ENCODE data around the gene RIN3.

Gene RIN3

DNA sequence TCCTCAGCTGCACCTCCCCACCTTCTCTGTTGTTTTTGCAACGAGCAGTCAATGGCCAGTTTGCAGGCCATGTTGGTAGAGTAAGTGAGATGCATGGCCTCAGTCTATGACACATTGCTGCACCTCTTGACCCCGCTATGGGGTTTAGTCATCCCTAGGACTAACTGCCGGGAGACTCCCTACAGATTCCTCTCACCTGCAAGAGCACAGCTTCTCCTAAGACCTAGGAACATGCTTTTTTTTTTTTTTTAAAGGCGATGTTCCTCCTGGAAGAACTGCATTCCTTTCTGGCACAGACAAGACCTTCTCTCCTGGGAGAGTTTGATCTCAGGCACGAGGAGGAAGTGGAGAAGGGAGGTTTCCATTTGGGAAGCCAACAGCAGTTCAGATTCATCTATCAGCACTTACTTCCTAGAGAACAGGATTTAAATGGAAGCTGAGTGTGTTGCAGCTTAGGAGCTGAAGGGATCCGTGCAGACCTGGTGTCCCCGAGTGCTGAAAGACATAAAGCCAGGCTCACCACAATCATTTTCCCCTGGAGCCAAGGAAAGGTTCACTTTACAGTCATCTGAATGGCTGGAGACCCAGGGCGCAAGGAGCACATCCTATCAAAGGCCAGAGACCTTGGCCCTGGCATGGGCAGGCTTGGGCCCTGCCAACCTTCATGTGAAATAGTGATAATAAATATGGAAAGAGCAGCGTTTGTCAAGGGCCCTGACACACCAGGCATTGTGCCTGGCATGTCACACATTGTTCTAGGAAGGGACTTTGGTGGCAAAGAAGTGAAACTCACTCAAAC lies 130.8 kb downstream of the RIN3 start:
- no CpG with 5 or more reads among the region's 9 CpGs for WGBS (ENCODE audit: extremely low coverage, insufficient coverage, low lambda C conversion rate)
- Histone ChIP-seq H2BK120ac (ENCODE audit: low read depth, low read length) (no peak overlapping the region), H3K4ac (ENCODE audit: low read depth, low read length) (no peak overlapping the region), H3K23ac (ENCODE audit: low read length) (no peak overlapping the region), H4K5ac (ENCODE audit: low read length) (no peak overlapping the region), H3K27me3 (ENCODE audit: insufficient read depth, low read length, poor library complexity) (no peaks in the 10 kb centered on the region), H3K56ac (ENCODE audit: low read length) (no peak overlapping the region), H2AK5ac (ENCODE audit: low read length) (no peak overlapping the region), H3K4me1 (ENCODE audit: control insufficient read depth, low read depth, low read length) (no peaks in the 10 kb centered on the region), H3K4me3 (ENCODE audit: low read length) (no peak overlapping the region), H3K36me3 (ENCODE audit: control insufficient read depth, insufficient read depth, low read length) (no peaks in the 10 kb centered on the region), H3K79me2 (ENCODE audit: control insufficient read depth, insufficient read depth, low read length) (no peaks in the 10 kb centered on the region), H4K8ac (ENCODE audit: low read depth, low read length) (no peak overlapping the region), H3K9ac (ENCODE audit: low read length) (no peak overlapping the region), H3K79me1 (ENCODE audit: low read length) (no peaks in the 10 kb centered on the region), H3K4me2 (ENCODE audit: low read length) (no peak overlapping the region), H2BK15ac (replicated peaks; ENCODE audit: low read depth) (no peak overlapping the region), H2BK5ac (ENCODE audit: low read length) (no peak overlapping the region), H3K18ac (ENCODE audit: low read length) (no peak overlapping the region), H3K27ac (ENCODE audit: low read depth, low read length) (no peak overlapping the region)
- DNase-seq, result no peak

GRCh38 chr14:92644970-92645515 lies 131.5 kb downstream of the RIN3 start:
- no peak overlapping the region for H3K56ac ChIP-seq (ENCODE audit: low read length)
- H3K79me2 ChIP-seq (ENCODE audit: control insufficient read depth, insufficient read depth, low read length), result no peaks in the 10 kb centered on the region
- no peak overlapping the region for H2BK5ac ChIP-seq (ENCODE audit: low read length)
- H4K8ac ChIP-seq (ENCODE audit: low read depth, low read length), result no peak overlapping the region
- no peaks in the 10 kb centered on the region for H3K79me1 ChIP-seq (ENCODE audit: low read length)
- no peaks in the 10 kb centered on the region for H3K4me1 ChIP-seq (ENCODE audit: control insufficient read depth, low read depth, low read length)
- no peak overlapping the region for H3K27ac ChIP-seq (ENCODE audit: low read depth, low read length)
- no peak overlapping the region for H2BK120ac ChIP-seq (ENCODE audit: low read depth, low read length)
- no peaks in the 10 kb centered on the region for H3K36me3 ChIP-seq (ENCODE audit: control insufficient read depth, insufficient read depth, low read length)
- H3K9ac ChIP-seq (ENCODE audit: low read length), result no peak overlapping the region
- no peak for DNase-seq
- H4K5ac ChIP-seq (ENCODE audit: low read length), result no peak overlapping the region
- no peaks in the 10 kb centered on the region for H3K27me3 ChIP-seq (ENCODE audit: insufficient read depth, low read length, poor library complexity)
- H3K4me3 ChIP-seq (ENCODE audit: low read length), result no peak overlapping the region
- no peak overlapping the region for H2AK5ac ChIP-seq (ENCODE audit: low read length)
- no peak overlapping the region for H3K23ac ChIP-seq (ENCODE audit: low read length)
- no peak overlapping the region for H3K4ac ChIP-seq (ENCODE audit: low read depth, low read length)
- H2BK15ac ChIP-seq (replicated peaks; ENCODE audit: low read depth), result no peak overlapping the region
- H3K18ac ChIP-seq (ENCODE audit: low read length), result no peak overlapping the region
- no CpG with 5 or more reads among the region's 9 CpGs for WGBS (ENCODE audit: extremely low coverage, insufficient coverage, low lambda C conversion rate)
- H3K4me2 ChIP-seq (ENCODE audit: low read length), result no peak overlapping the region

DNA sequence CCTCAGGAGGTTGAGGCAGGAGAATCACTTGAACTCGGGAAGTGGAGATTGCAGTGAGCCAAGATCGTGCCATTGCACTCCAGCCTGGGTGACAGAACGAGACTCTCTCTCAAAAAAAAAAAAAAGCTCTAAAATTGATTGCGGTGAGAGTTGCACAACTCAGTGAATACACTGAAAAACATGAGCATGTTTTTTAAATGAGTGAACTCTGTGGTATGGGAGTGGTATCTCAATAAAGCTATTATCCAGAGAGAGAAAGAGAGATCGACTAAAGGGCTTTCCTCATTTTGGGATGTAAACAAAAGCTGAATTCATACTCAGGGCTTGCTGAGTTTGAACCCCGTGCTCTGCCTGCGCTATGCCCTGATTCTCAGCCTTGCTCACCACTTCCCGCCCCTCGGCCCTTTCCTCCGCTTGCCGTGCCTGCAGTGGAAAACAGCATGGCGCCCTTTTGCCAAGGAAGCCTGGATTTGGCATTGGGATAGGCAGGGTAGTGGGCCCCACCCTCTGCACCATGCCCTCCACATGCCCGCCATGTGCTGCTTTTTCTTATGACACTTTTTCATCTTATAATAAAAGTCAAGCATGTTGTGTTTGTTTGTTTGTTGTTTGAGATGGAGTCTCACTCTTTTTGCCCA lies 132.4 kb downstream of the RIN3 start:
- H3K79me1 ChIP-seq (ENCODE audit: low read length), result no peaks in the 10 kb centered on the region

DNA sequence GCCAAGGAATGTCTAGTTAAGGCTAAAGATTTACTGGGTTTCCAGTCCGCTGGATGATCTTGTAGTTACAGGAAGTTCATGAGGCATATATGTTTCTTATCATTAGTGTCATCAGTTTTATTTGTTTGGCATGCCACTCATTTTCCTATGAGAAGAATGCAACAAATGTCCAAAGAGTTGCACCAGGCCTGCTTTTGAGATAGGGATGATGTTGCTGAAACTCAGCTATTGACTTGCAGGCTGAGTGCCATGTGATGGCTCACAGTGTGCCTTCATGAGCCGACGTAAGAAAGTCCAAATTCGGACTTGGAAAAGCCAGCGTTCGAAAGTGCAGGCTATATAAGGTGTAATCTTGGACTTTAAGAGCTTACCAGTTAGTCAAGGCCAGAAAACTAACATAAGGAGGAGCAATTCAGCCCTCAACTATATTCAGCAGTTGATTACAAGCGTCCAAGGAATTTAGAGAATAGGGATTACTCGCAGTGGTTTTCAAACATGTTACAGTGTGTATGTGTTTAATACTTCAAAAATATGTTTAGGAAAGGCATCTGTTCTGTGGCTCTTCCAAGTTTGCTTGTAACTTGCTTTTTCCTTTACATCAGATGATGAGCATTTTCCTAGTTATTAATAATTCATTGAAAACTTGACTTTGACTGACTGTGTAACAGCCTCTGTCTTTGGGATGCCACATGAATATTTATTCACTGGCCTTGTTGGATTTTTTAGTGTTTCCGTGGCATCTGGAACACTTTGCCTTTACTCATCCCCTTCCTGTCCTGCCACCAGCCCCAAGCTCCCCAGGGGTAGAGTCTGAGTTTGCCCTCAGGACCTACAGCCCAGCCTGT lies 133.6 kb downstream of the RIN3 start:
- Histone ChIP-seq H4K5ac (ENCODE audit: low read length) (no peak overlapping the region), H3K79me1 (ENCODE audit: low read length) (no peaks in the 10 kb centered on the region), H3K23ac (ENCODE audit: low read length) (no peak overlapping the region), H2BK5ac (ENCODE audit: low read length) (no peak overlapping the region), H3K4me2 (ENCODE audit: low read length) (no peak overlapping the region), H3K27me3 (ENCODE audit: insufficient read depth, low read length, poor library complexity) (no peaks in the 10 kb centered on the region), H2BK120ac (ENCODE audit: low read depth, low read length) (no peak overlapping the region), H3K9ac (ENCODE audit: low read length) (no peak overlapping the region), H3K56ac (ENCODE audit: low read length) (no peak overlapping the region), H3K27ac (ENCODE audit: low read depth, low read length) (no peak overlapping the region), H4K8ac (ENCODE audit: low read depth, low read length) (no peak overlapping the region), H3K18ac (ENCODE audit: low read length) (no peak overlapping the region), H2BK15ac (replicated peaks; ENCODE audit: low read depth) (no peak overlapping the region), H3K4me1 (ENCODE audit: control insufficient read depth, low read depth, low read length) (no peaks in the 10 kb centered on the region), H3K36me3 (ENCODE audit: control insufficient read depth, insufficient read depth, low read length) (no peaks in the 10 kb centered on the region), H3K4ac (ENCODE audit: low read depth, low read length) (no peak overlapping the region), H2AK5ac (ENCODE audit: low read length) (no peak overlapping the region), H3K4me3 (ENCODE audit: low read length) (no peak overlapping the region), H3K79me2 (ENCODE audit: control insufficient read depth, insufficient read depth, low read length) (no peaks in the 10 kb centered on the region)
- no CpG with 5 or more reads among the region's 9 CpGs for WGBS (ENCODE audit: extremely low coverage, insufficient coverage, low lambda C conversion rate)
- DNase-seq, result no peak

More for the DNA sequence above, 132.4 kb downstream of the RIN3 start:
- Histone ChIP-seq H3K27me3 (ENCODE audit: insufficient read depth, low read length, poor library complexity) (no peaks in the 10 kb centered on the region), H3K36me3 (ENCODE audit: control insufficient read depth, insufficient read depth, low read length) (no peaks in the 10 kb centered on the region), H2BK15ac (replicated peaks; ENCODE audit: low read depth) (no peak overlapping the region), H3K9ac (ENCODE audit: low read length) (no peak overlapping the region), H2BK120ac (ENCODE audit: low read depth, low read length) (no peak overlapping the region), H3K23ac (ENCODE audit: low read length) (no peak overlapping the region), H3K79me2 (ENCODE audit: control insufficient read depth, insufficient read depth, low read length) (no peaks in the 10 kb centered on the region), H3K18ac (ENCODE audit: low read length) (no peak overlapping the region), H3K4me1 (ENCODE audit: control insufficient read depth, low read depth, low read length) (no peaks in the 10 kb centered on the region), H3K27ac (ENCODE audit: low read depth, low read length) (no peak overlapping the region), H2AK5ac (ENCODE audit: low read length) (no peak overlapping the region), H3K4me3 (ENCODE audit: low read length) (no peak overlapping the region), H4K5ac (ENCODE audit: low read length) (no peak overlapping the region), H4K8ac (ENCODE audit: low read depth, low read length) (no peak overlapping the region), H2BK5ac (ENCODE audit: low read length) (no peak overlapping the region), H3K56ac (ENCODE audit: low read length) (no peak overlapping the region), H3K4ac (ENCODE audit: low read depth, low read length) (no peak overlapping the region), H3K4me2 (ENCODE audit: low read length) (no peak overlapping the region)
- DNase-seq, result no peak
- no CpG with 5 or more reads among the region's 13 CpGs for WGBS (ENCODE audit: extremely low coverage, insufficient coverage, low lambda C conversion rate)

GRCh38 chr14:92647797-92648279 lies 134.3 kb downstream of the RIN3 start:
- no peaks in the 10 kb centered on the region for H3K27me3 ChIP-seq (ENCODE audit: insufficient read depth, low read length, poor library complexity)
- H3K56ac ChIP-seq (ENCODE audit: low read length), result no peak overlapping the region
- no CpG with 5 or more reads among the region's 4 CpGs for WGBS (ENCODE audit: extremely low coverage, insufficient coverage, low lambda C conversion rate)
- no peak overlapping the region for H3K9ac ChIP-seq (ENCODE audit: low read length)
- no peak overlapping the region for H3K4me2 ChIP-seq (ENCODE audit: low read length)
- no peaks in the 10 kb centered on the region for H3K36me3 ChIP-seq (ENCODE audit: control insufficient read depth, insufficient read depth, low read length)
- H3K27ac ChIP-seq (ENCODE audit: low read depth, low read length), result no peak overlapping the region
- H3K79me1 ChIP-seq (ENCODE audit: low read length), result no peaks in the 10 kb centered on the region
- no peak overlapping the region for H4K5ac ChIP-seq (ENCODE audit: low read length)
- H3K79me2 ChIP-seq (ENCODE audit: control insufficient read depth, insufficient read depth, low read length), result no peaks in the 10 kb centered on the region
- H2BK120ac ChIP-seq (ENCODE audit: low read depth, low read length), result no peak overlapping the region
- no peak for DNase-seq
- no peak overlapping the region for H3K23ac ChIP-seq (ENCODE audit: low read length)
- no peak overlapping the region for H2BK5ac ChIP-seq (ENCODE audit: low read length)
- H3K18ac ChIP-seq (ENCODE audit: low read length), result no peak overlapping the region
- H3K4me3 ChIP-seq (ENCODE audit: low read length), result no peak overlapping the region
- H2BK15ac ChIP-seq (replicated peaks; ENCODE audit: low read depth), result no peak overlapping the region
- no peak overlapping the region for H3K4ac ChIP-seq (ENCODE audit: low read depth, low read length)
- H2AK5ac ChIP-seq (ENCODE audit: low read length), result no peak overlapping the region
- H4K8ac ChIP-seq (ENCODE audit: low read depth, low read length), result no peak overlapping the region
- no peaks in the 10 kb centered on the region for H3K4me1 ChIP-seq (ENCODE audit: control insufficient read depth, low read depth, low read length)

Measured in mesendoderm (in vitro differentiated cells).